K562 (cell line): ENCODE results near the gene SNX12.

Source experiments
- KLF6 ChIP-seq: fragments of 250-450 bp; sonication (Bioruptor Pico); IDR thresholded peaks from 2 replicates; pipeline ENCODE4 v1.4.0; 2020; ENCODE audit warnings: mild to moderate bottlenecking, moderate library complexity, borderline replicate concordance
- MXI1 ChIP-seq: IDR thresholded peaks from 2 replicates; pipeline ENCODE4 v1.6.1; 2011; ENCODE audit warnings: low read depth, mild to moderate bottlenecking, improper control_type of control experiment, low read length
- NR2C2 ChIP-seq, 2 experiments: fragments of 200-800 bp in 1 of 2; sonication (Bioruptor generic) in 1 of 2; sonication (generic) in 1 of 2; formaldehyde crosslinking in 1 of 2; IDR thresholded peaks; 2 replicates each; pipeline versions ENCODE4 v1.6.1 to v1.8.0; 2016 to 2022; ENCODE audit warnings: mild to moderate bottlenecking in 1 of 2, missing compliant biosample characterization in 1 of 2, missing genetic modification characterization in 1 of 2, missing genetic modification reagents in 1 of 2
- PATZ1 ChIP-seq: fragments of 250-450 bp; sonication (Bioruptor Pico); IDR thresholded peaks from 2 replicates; pipeline ENCODE4 v1.5.0; 2020; ENCODE audit warnings: mild to moderate bottlenecking, borderline replicate concordance
- POLR2A ChIP-seq: fragments of 450-650 bp; conservative IDR thresholded peaks from 2 replicates; pipeline ENCODE4 v1.6.1; 2016
- RFX1 ChIP-seq: fragments of 450-650 bp; IDR thresholded peaks from 2 replicates; pipeline ENCODE4 v1.6.1; 2016; ENCODE audit warnings: mild to moderate bottlenecking, moderate library complexity
- TAF1 ChIP-seq: IDR thresholded peaks from 2 replicates; pipeline ENCODE4 v1.6.1; 2011; ENCODE audit warnings: mild to moderate bottlenecking, low read length, moderate library complexity; ENCODE audit not compliant: insufficient read depth, control insufficient read depth, severe bottlenecking; ENCODE audit errors: extremely low read depth
- YY1 ChIP-seq, 3 experiments: IDR thresholded peaks; 2 replicates each; pipeline ENCODE4 v1.6.1; 2011; ENCODE audit warnings: low read length in 2 of 3, mild to moderate bottlenecking in 2 of 3, moderate library complexity in 2 of 3, borderline replicate concordance in 1 of 3, control low read depth in 1 of 3, low read depth in 1 of 3; ENCODE audit not compliant: insufficient read depth in 3 of 3, insufficient replicate concordance in 2 of 3, control insufficient read depth in 1 of 3, insufficient read length in 1 of 3; ENCODE audit errors: extremely low read depth in 1 of 3
- ZNF274 ChIP-seq: IDR thresholded peaks from 2 replicates; pipeline ENCODE4 v1.6.1; 2011; ENCODE audit warnings: low read depth, mild to moderate bottlenecking, low read length, moderate library complexity, borderline replicate concordance

GRCh38 chrX:71053217-71053621 is 14.9 kb downstream of the SNX12 start:
- TF ChIP-seq KLF6 (CRISPR knock-in tag) (no peak), YY1 (IDR thresholded peaks at IDR 0.05; ENCODE audit: borderline replicate concordance in 1 of 3, control insufficient read depth in 1 of 3, extremely low read depth in 1 of 3, insufficient read depth in 3 of 3, insufficient read length in 1 of 3, insufficient replicate concordance in 2 of 3, low read depth in 1 of 3, low read length in 2 of 3) (no peak), NR2C2 (CRISPR knock-in tag; IDR thresholded peaks at IDR 0.05) (no peak), NR2C2 (tag; IDR thresholded peaks at IDR 0.05) (no peak), PATZ1 (CRISPR knock-in tag) (no peak), MXI1 (no peak), TAF1 (no peak), RFX1 (no peak), ZNF274 (no peak), POLR2A (no peak)
